ENCODE measurements around the gene EXOC3L1. TPM values are rescaled to one million over a fixed set of nuclear protein-coding genes. Genes with fewer than 3 reads are reported as not detected.

Gene EXOC3L1
- not detected for total RNA-seq
- polyA plus RNA-seq: not detected

GRCh38 chr16:67190041-67190440 lies at the start of gene EXOC3L1:
TSS of gene EXOC3L1 (minus strand) at chr16:67190136. CDS start at chr16:67189676, 460 bp downstream.
- no peak within 1 kb of the TSS for H3K27ac ChIP-seq (ENCODE audit: low read depth, low read length)
- H3K4me1 ChIP-seq (ENCODE audit: insufficient read depth, low read length): peaks cover 34% of the 10 kb centered on the region
- peaks cover 0 to 24% (median 0%) of the 10 kb centered on the region in 3 donors for H3K36me3 Mint-ChIP-seq
- peaks cover 9% of the 10 kb centered on the region for H3K36me3 ChIP-seq (ENCODE audit: insufficient read depth, low read length)
- no peaks in the 10 kb centered on the region for H3K9me3 ChIP-seq (ENCODE audit: low read length)
- peak within 1 kb of the TSS in 1 of 8 donors; percentile 77 for H3K27ac Mint-ChIP-seq
- peaks cover 0 to 4% of the 10 kb centered on the region in 2 donors for H3K27me3 Mint-ChIP-seq
- CTCF ChIA-PET: interaction anchor here (1.3 to 11.3 kb wide), 2 partner anchors 31 to 172 kb away, joined by 4 to 205 read pairs; partner anchors contain the start of genes B3GNT9, FBXL8, HSF4 and TRADD
- H3K4me3 ChIP-seq (ENCODE audit: low read length): no peak within 1 kb of the TSS
- peak within 1 kb of the TSS in 1 of 7 donors; percentile 13 for H3K4me3 Mint-ChIP-seq
- POLR2A ChIA-PET: no interaction called here
- no peak for DNase-seq
- peaks cover 32 to 46% (median 41%) of the 10 kb centered on the region in 3 donors for H3K4me1 Mint-ChIP-seq
- no peaks in the 10 kb centered on the region for H3K27me3 ChIP-seq (ENCODE audit: insufficient read depth, low read length, poor library complexity, severe bottlenecking)
- no peaks in the 10 kb centered on the region for H3K9me3 Mint-ChIP-seq

- peaks cover 16% of the 10 kb centered on the region for H3K36me3 ChIP-seq (ENCODE audit: insufficient read depth, low read length)
- peak overlapping the region in 2 of 8 donors; percentile 35 to 95 for H3K27ac Mint-ChIP-seq
- CTCF ChIA-PET: interaction anchor here (1.0 to 2.8 kb wide), 2 partner anchors 11 kb away, joined by 3 to 8 read pairs; partner anchors contain the start of gene TMEM208
- H3K4me3 Mint-ChIP-seq: no peak overlapping the region
- peaks cover 8 to 17% (median 13%) of the 10 kb centered on the region in 3 donors for H3K4me1 Mint-ChIP-seq
- no peak overlapping the region for H3K4me3 ChIP-seq (ENCODE audit: low read length)
- H3K27me3 Mint-ChIP-seq: peaks cover 0 to 2% of the 10 kb centered on the region in 2 donors
- H3K9me3 ChIP-seq (ENCODE audit: low read length): no peaks in the 10 kb centered on the region
- H3K4me1 ChIP-seq (ENCODE audit: insufficient read depth, low read length): peaks cover 6% of the 10 kb centered on the region
- POLR2A ChIA-PET: no interaction called here
- no peak overlapping the region for H3K27ac ChIP-seq (ENCODE audit: low read depth, low read length)
- H3K36me3 Mint-ChIP-seq: peaks cover 0 to 54% (median 7%) of the 10 kb centered on the region in 3 donors
- no peak for DNase-seq
- no peaks in the 10 kb centered on the region for H3K27me3 ChIP-seq (ENCODE audit: insufficient read depth, low read length, poor library complexity, severe bottlenecking)
- H3K9me3 Mint-ChIP-seq: no peaks in the 10 kb centered on the region
Observed at GRCh38 chr16:67238806-67239470, 49.0 kb upstream of the EXOC3L1 start.

- H3K4me3 ChIP-seq (ENCODE audit: low read length): no peak overlapping the region
- Mint-ChIP-seq H3K36me3 (peaks cover 0 to 59% (median 7%) of the 10 kb centered on the region in 3 donors), H3K4me3 (no peak overlapping the region), H3K27ac (peak overlapping the region in 1 of 8 donors; percentile 80), H3K4me1 (peaks cover 7 to 11% (median 8%) of the 10 kb centered on the region in 3 donors), H3K9me3 (no peaks in the 10 kb centered on the region), H3K27me3 (peaks cover 0 to 2% of the 10 kb centered on the region in 2 donors)
- POLR2A ChIA-PET: interaction anchor here (1.8 kb wide), 1 partner anchor 11 kb away, joined by 7 read pairs; the partner anchor contains the start of gene TMEM208
- no peak overlapping the region for H3K27ac ChIP-seq (ENCODE audit: low read depth, low read length)
- no peaks in the 10 kb centered on the region for H3K9me3 ChIP-seq (ENCODE audit: low read length)
- CTCF ChIA-PET: interaction anchor here (1.2 to 2.8 kb wide), 2 partner anchors 11 to 40 kb away, joined by 4 to 8 read pairs; partner anchors contain the start of gene TMEM208
- peaks cover 16% of the 10 kb centered on the region for H3K36me3 ChIP-seq (ENCODE audit: insufficient read depth, low read length)
- H3K4me1 ChIP-seq (ENCODE audit: insufficient read depth, low read length): no peaks in the 10 kb centered on the region
- no peak for DNase-seq
- H3K27me3 ChIP-seq (ENCODE audit: insufficient read depth, low read length, poor library complexity, severe bottlenecking): no peaks in the 10 kb centered on the region
Observed at GRCh38 chr16:67238278-67238575, 48.3 kb upstream of the EXOC3L1 start.

- H3K36me3 Mint-ChIP-seq: peaks cover 0 to 60% (median 7%) of the 10 kb centered on the region in 3 donors
- CTCF ChIA-PET: interaction anchor here (1.2 to 2.8 kb wide), 2 partner anchors 10 to 41 kb away, joined by 4 to 8 read pairs; partner anchors contain the start of gene TMEM208
Observed at GRCh38 chr16:67237396-67238277, 47.7 kb upstream of the EXOC3L1 start.

GRCh38 chr16:67236563-67237395 lies 46.8 kb upstream of the EXOC3L1 start:
- ChIA-PET POLR2A (interaction anchor here (1.8 kb wide), 1 partner anchor 10 kb away, joined by 7 read pairs; the partner anchor contains the start of gene TMEM208), CTCF (interaction anchor here (1.2 to 2.8 kb wide), 2 partner anchors 9 to 42 kb away, joined by 4 to 8 read pairs; partner anchors contain the start of gene TMEM208)
- Histone ChIP-seq H3K27me3 (ENCODE audit: insufficient read depth, low read length, poor library complexity, severe bottlenecking) (no peaks in the 10 kb centered on the region), H3K4me1 (ENCODE audit: insufficient read depth, low read length) (no peaks in the 10 kb centered on the region), H3K9me3 (ENCODE audit: low read length) (no peaks in the 10 kb centered on the region), H3K27ac (ENCODE audit: low read depth, low read length) (no peak overlapping the region), H3K36me3 (ENCODE audit: insufficient read depth, low read length) (peaks cover 17% of the 10 kb centered on the region), H3K4me3 (ENCODE audit: low read length) (no peak overlapping the region)
- H3K27ac Mint-ChIP-seq: peak overlapping the region; percentile 69 to 96 (median 92)
- peak; percentile 60 to 75 (median 64) for DNase-seq
- peaks cover 0 to 2% of the 10 kb centered on the region in 2 donors for H3K27me3 Mint-ChIP-seq
- no peaks in the 10 kb centered on the region for H3K9me3 Mint-ChIP-seq
- H3K4me3 Mint-ChIP-seq: peak overlapping the region in 6 of 7 donors; percentile 38 to 71 (median 57)
- peaks cover 0 to 62% (median 7%) of the 10 kb centered on the region in 3 donors for H3K36me3 Mint-ChIP-seq
- peaks cover 7 to 11% (median 8%) of the 10 kb centered on the region in 3 donors for H3K4me1 Mint-ChIP-seq

More at GRCh38 chr16:67237396-67238277, 47.7 kb upstream of the EXOC3L1 start:
- Histone ChIP-seq H3K27ac (ENCODE audit: low read depth, low read length) (no peak overlapping the region), H3K36me3 (ENCODE audit: insufficient read depth, low read length) (peaks cover 16% of the 10 kb centered on the region), H3K4me1 (ENCODE audit: insufficient read depth, low read length) (no peaks in the 10 kb centered on the region), H3K4me3 (ENCODE audit: low read length) (no peak overlapping the region), H3K9me3 (ENCODE audit: low read length) (no peaks in the 10 kb centered on the region), H3K27me3 (ENCODE audit: insufficient read depth, low read length, poor library complexity, severe bottlenecking) (no peaks in the 10 kb centered on the region)
- H3K27me3 Mint-ChIP-seq: peaks cover 0 to 2% of the 10 kb centered on the region in 2 donors
- no peak overlapping the region for H3K4me3 Mint-ChIP-seq
- no peaks in the 10 kb centered on the region for H3K9me3 Mint-ChIP-seq
- peak overlapping the region in 4 of 8 donors; percentile 47 to 78 (median 67) for H3K27ac Mint-ChIP-seq
- POLR2A ChIA-PET: interaction anchor here (1.8 kb wide), 1 partner anchor 10 kb away, joined by 7 read pairs; the partner anchor contains the start of gene TMEM208
- DNase-seq: no peak
- H3K4me1 Mint-ChIP-seq: peaks cover 7 to 11% (median 8%) of the 10 kb centered on the region in 3 donors

GRCh38 chr16:67235816-67236562 lies 46.1 kb upstream of the EXOC3L1 start:
- Mint-ChIP-seq H3K27me3 (peaks cover 0 to 2% of the 10 kb centered on the region in 2 donors), H3K4me3 (peak overlapping the region; percentile 38 to 86 (median 61)), H3K4me1 (peaks cover 5 to 7% (median 6%) of the 10 kb centered on the region in 3 donors), H3K27ac (peak overlapping the region; percentile 69 to 96 (median 92)), H3K36me3 (peaks cover 0 to 70% (median 7%) of the 10 kb centered on the region in 3 donors), H3K9me3 (no peaks in the 10 kb centered on the region)
- peak in 4 of 5 donors; percentile 23 to 66 (median 42) for DNase-seq
- Histone ChIP-seq H3K4me1 (ENCODE audit: insufficient read depth, low read length) (no peaks in the 10 kb centered on the region), H3K27me3 (ENCODE audit: insufficient read depth, low read length, poor library complexity, severe bottlenecking) (no peaks in the 10 kb centered on the region), H3K27ac (ENCODE audit: low read depth, low read length) (no peak overlapping the region), H3K9me3 (ENCODE audit: low read length) (no peaks in the 10 kb centered on the region), H3K4me3 (ENCODE audit: low read length) (no peak overlapping the region), H3K36me3 (ENCODE audit: insufficient read depth, low read length) (peaks cover 24% of the 10 kb centered on the region)
- ChIA-PET CTCF (interaction anchor here (1.1 to 2.8 kb wide), 3 partner anchors 8 to 12 kb away, joined by 3 to 8 read pairs (median 4); partner anchors contain the start of gene TMEM208), POLR2A (no interaction called here)

All from CD8-positive, alpha-beta memory T cell (primary cell).